H1 (cell line): Measurements from ENCODE around the gene GSG1L. TPM values are rescaled to one million over a fixed set of nuclear protein-coding genes. Genes with fewer than 3 reads are reported as not detected.

ENCODE experiments used
- CTCF ChIA-PET: fragments of 300-600 bp; sonication (Branson Sonifier 250); formaldehyde crosslinking; loops from one replicate; lab custom pipeline; 2021; ENCODE audit not compliant: partially characterized antibody; lab: Charles Lee
- POLR2A ChIA-PET: fragments of 300-600 bp; sonication (Branson Sonifier 250); formaldehyde crosslinking; loops from one replicate; lab custom pipeline; 2021; ENCODE audit warnings: inconsistent platforms; ENCODE audit not compliant: partially characterized antibody; lab: Charles Lee
- DNase-seq, 2 experiments: peaks; one replicate each; pipeline versions ENCODE4 v3.0.0 to v3.0.0-alpha.2; 2010 to 2022; ENCODE audit warnings: low spot score in 2 of 2, low read depth in 1 of 2, mixed read lengths in 1 of 2
- FAIRE-seq: peaks from 2 replicates; lab custom pipeline; 2011; peaks lifted over from hg19 to GRCh38; lab: Jason Lieb, UNC
- H2AFZ ChIP-seq: 2 replicates; pipeline ENCODE4 v1.8.1; 2012; ENCODE audit warnings: low read length, inconsistent platforms
- H2AK5ac ChIP-seq: 2 replicates; pipeline ENCODE4 v1.6.1; 2013; ENCODE audit warnings: low read depth, low read length
- H2BK120ac ChIP-seq: replicated peaks from 2 replicates; pipeline ENCODE3; 2013; ENCODE audit warnings: low read depth, low read length, inconsistent platforms
- H2BK12ac ChIP-seq: 2 replicates; pipeline ENCODE4 v1.6.1; 2013; ENCODE audit warnings: low read depth, low read length
- H2BK15ac ChIP-seq: 2 replicates; pipeline ENCODE4 v1.6.1; 2013; ENCODE audit warnings: low read length
- H2BK20ac ChIP-seq: 2 replicates; pipeline ENCODE4 v1.6.1; 2013; ENCODE audit warnings: low read length
- H2BK5ac ChIP-seq: 2 replicates; pipeline ENCODE4 v1.6.1; 2013; ENCODE audit warnings: low read depth, low read length
- H3K14ac ChIP-seq: 2 replicates; pipeline ENCODE4 v1.6.1; 2013; ENCODE audit warnings: inconsistent platforms; ENCODE audit not compliant: insufficient read length
- H3K18ac ChIP-seq: 2 replicates; pipeline ENCODE4 v1.6.1; 2013; ENCODE audit warnings: low read length; ENCODE audit errors: extremely low read depth
- H3K23ac ChIP-seq: 2 replicates; pipeline ENCODE4 v1.6.1; 2013; ENCODE audit warnings: inconsistent platforms; ENCODE audit not compliant: insufficient read length
- H3K23me2 ChIP-seq: 2 replicates; pipeline ENCODE4 v1.6.1; 2013; ENCODE audit warnings: low read depth, low read length
- H3K27ac ChIP-seq: 2 replicates; pipeline ENCODE4 v1.6.1; 2011; ENCODE audit warnings: low read depth, low read length, inconsistent platforms
- H3K27me3 ChIP-seq, 4 experiments: replicated peaks in 1 of 4; 1 replicate in 1 of 4; 2 replicates in 3 of 4; pipeline versions ENCODE4 v1.6.1 to v1.8.1; 2011 to 2013; ENCODE audit warnings: low read length in 3 of 4, mild to moderate bottlenecking in 3 of 4, inconsistent platforms in 2 of 4, mixed read lengths in 2 of 4, moderate library complexity in 1 of 4; ENCODE audit not compliant: control insufficient read depth in 3 of 4, insufficient read depth in 3 of 4; ENCODE audit errors: extremely low read depth in 1 of 4
- H3K36me3 ChIP-seq, 4 experiments: 2 replicates each; pipeline versions ENCODE4 v1.6.1 to v1.8.1; 2011 to 2013; ENCODE audit warnings: mild to moderate bottlenecking in 4 of 4, low read length in 3 of 4, moderate library complexity in 2 of 4, control low read depth in 1 of 4, inconsistent platforms in 1 of 4; ENCODE audit not compliant: insufficient read depth in 4 of 4, control insufficient read depth in 2 of 4
- H3K4ac ChIP-seq: replicated peaks from 2 replicates; pipeline ENCODE3; 2013; ENCODE audit warnings: low read length, low read depth, mixed read lengths, inconsistent platforms; ENCODE audit not compliant: insufficient read length
- H3K4me1 ChIP-seq, 4 experiments: replicated peaks in 1 of 4; 1 replicate in 1 of 4; 2 replicates in 3 of 4; pipeline versions ENCODE4 v1.6.1 to v1.8.1; 2011 to 2013; ENCODE audit warnings: low read length in 3 of 4, inconsistent platforms in 2 of 4, mixed read lengths in 1 of 4; ENCODE audit not compliant: insufficient read depth in 4 of 4, control insufficient read depth in 3 of 4
- H3K4me2 ChIP-seq, 2 experiments: 2 replicates each; pipeline versions ENCODE4 v1.6.1 to v1.8.1; 2011 to 2013; ENCODE audit warnings: low read depth in 2 of 2, low read length in 2 of 2, control low read depth in 1 of 2, inconsistent platforms in 1 of 2, mild to moderate bottlenecking in 1 of 2; ENCODE audit not compliant: insufficient read depth in 1 of 2
- H3K4me3 ChIP-seq, 4 experiments: fragments of 200-600, 300-600 bp in 1 of 4; sonication (generic), shearing (Covaris generic), sonication (Bioruptor Twin) in 1 of 4; 2 replicates each; pipeline versions ENCODE4 v1.5.1 to v1.8.1; 2011 to 2016; ENCODE audit warnings: low read length in 4 of 4, low read depth in 3 of 4, control low read depth in 2 of 4, inconsistent platforms in 2 of 4, mild to moderate bottlenecking in 2 of 4, mixed read lengths in 1 of 4, moderate library complexity in 1 of 4; ENCODE audit not compliant: insufficient read depth in 2 of 4; ENCODE audit errors: extremely low read depth in 1 of 4
- H3K56ac ChIP-seq: replicated peaks from 2 replicates; pipeline ENCODE3; 2013; ENCODE audit warnings: low read depth, mild to moderate bottlenecking, mixed read lengths, low read length, inconsistent platforms; ENCODE audit not compliant: insufficient read length
- H3K79me1 ChIP-seq: 2 replicates; pipeline ENCODE4 v1.6.1; 2013; ENCODE audit warnings: low read depth, low read length, control low read depth
- H3K79me2 ChIP-seq, 2 experiments: 2 replicates each; pipeline versions ENCODE4 v1.6.1 to v1.8.1; 2012 to 2013; ENCODE audit warnings: low read length in 2 of 2, mild to moderate bottlenecking in 2 of 2, inconsistent platforms in 1 of 2; ENCODE audit not compliant: insufficient read depth in 2 of 2, control insufficient read depth in 1 of 2
- H3K9ac ChIP-seq, 4 experiments: replicated peaks in 1 of 4; 1 replicate in 1 of 4; 2 replicates in 3 of 4; pipeline versions ENCODE4 v1.6.1 to v1.8.1; 2011 to 2013; ENCODE audit warnings: low read depth in 3 of 4, low read length in 3 of 4, control low read depth in 2 of 4, mild to moderate bottlenecking in 2 of 4, moderate library complexity in 2 of 4, inconsistent platforms in 1 of 4; ENCODE audit errors: extremely low read depth in 1 of 4
- H3K9me3 ChIP-seq, 2 experiments: 2 replicates each; pipeline versions ENCODE4 v1.6.1 to v1.8.1; 2012 to 2013; ENCODE audit warnings: mild to moderate bottlenecking in 2 of 2, moderate library complexity in 2 of 2, control low read depth in 1 of 2, inconsistent platforms in 1 of 2, low read depth in 1 of 2, low read length in 1 of 2, mixed read lengths in 1 of 2; ENCODE audit not compliant: insufficient read depth in 2 of 2
- H4K20me1 ChIP-seq, 2 experiments: replicated peaks in 1 of 2; 2 replicates each; pipeline versions ENCODE3 to v1.8.1; 2011 to 2013; ENCODE audit warnings: inconsistent platforms in 2 of 2, low read length in 2 of 2, mild to moderate bottlenecking in 1 of 2; ENCODE audit not compliant: insufficient read depth in 2 of 2, control insufficient read depth in 1 of 2
- H4K5ac ChIP-seq: 2 replicates; pipeline ENCODE4 v1.6.1; 2013; ENCODE audit warnings: low read length, low read depth, mixed read lengths, inconsistent platforms; ENCODE audit not compliant: insufficient read length
- H4K8ac ChIP-seq: 2 replicates; pipeline ENCODE4 v1.8.0; 2013; ENCODE audit warnings: mild to moderate bottlenecking, moderate library complexity, low read length, inconsistent platforms; ENCODE audit not compliant: insufficient read depth; ENCODE audit errors: extremely low read depth
- H4K91ac ChIP-seq: replicated peaks from 2 replicates; pipeline ENCODE3; 2013; ENCODE audit warnings: low read length, mixed read lengths, inconsistent platforms; ENCODE audit not compliant: insufficient read length
- ATF3 ChIP-seq: IDR thresholded peaks from 2 replicates; pipeline ENCODE4 v1.6.1; 2011; ENCODE audit warnings: low read depth, mild to moderate bottlenecking, low read length; ENCODE audit not compliant: insufficient read depth
- BRCA1 ChIP-seq: IDR thresholded peaks from 2 replicates; pipeline ENCODE4 v1.6.1; 2012; ENCODE audit warnings: low read depth, low read length, improper control_type of control experiment
- CBX5 ChIP-seq: fragments of 300-800, 300-1000 bp; sonication (generic); IDR thresholded peaks from 2 replicates; pipeline ENCODE4 v1.7.1; 2016; ENCODE audit warnings: antibody characterized with exemption, low read length, low read depth
- EGR1 ChIP-seq: IDR thresholded peaks from 2 replicates; pipeline ENCODE4 v1.6.1; 2011; ENCODE audit warnings: low read depth, low read length, borderline replicate concordance
- HDAC6 ChIP-seq: IDR thresholded peaks from one replicate; pipeline ENCODE4 v1.7.1; 2012; ENCODE audit warnings: low read depth, mild to moderate bottlenecking, inconsistent platforms, low read length, moderate library complexity
- MAFK ChIP-seq: IDR thresholded peaks from 2 replicates; pipeline ENCODE4 v1.6.1; 2012; ENCODE audit warnings: low read depth, mild to moderate bottlenecking, improper control_type of control experiment, low read length
- NANOG ChIP-seq: IDR thresholded peaks from 2 replicates; pipeline ENCODE4 v1.6.1; 2011; ENCODE audit warnings: low read length, low read depth, mild to moderate bottlenecking, inconsistent platforms; ENCODE audit not compliant: insufficient read depth, poor library complexity, severe bottlenecking
- SRF ChIP-seq: IDR thresholded peaks from 2 replicates; pipeline ENCODE4 v1.6.1; 2011; ENCODE audit warnings: mild to moderate bottlenecking, low read depth, low read length, moderate library complexity
- TBP ChIP-seq: IDR thresholded peaks from 2 replicates; pipeline ENCODE4 v1.6.1; 2011; ENCODE audit warnings: low read depth, low read length, improper control_type of control experiment
- TCF12 ChIP-seq: IDR thresholded peaks from 2 replicates; pipeline ENCODE4 v1.6.1; 2011; ENCODE audit warnings: low read depth, mild to moderate bottlenecking, low read length
- WGBS, 2 experiments: shearing (Covaris generic) in 1 of 2; methylation state at CpG; one replicate each; pipeline versions ENCODE4 v1.1.6 to v1.1.7; 2013 to 2015; ENCODE audit warnings: low lambda C conversion rate in 2 of 2, mixed read lengths in 2 of 2, inconsistent platforms in 1 of 2, low coverage in 1 of 2, missing lambda C conversion rate in 1 of 2; ENCODE audit not compliant: insufficient replicate concordance in 2 of 2, insufficient coverage in 1 of 2, insufficient read length in 1 of 2; ENCODE audit errors: extremely low coverage in 1 of 2, missing lambda C conversion rate in 1 of 2; 5-methylcytosine and 5-hydroxymethylcytosine counted together
- polyA plus RNA-seq, 7 experiments: library from polyadenylated mRNA; depleted of rRNA in 3 of 7; stranded (reverse) in 5 of 7; unstranded in 2 of 7; fragments of >200 nt in 5 of 7; fragments of 200-250 nt in 2 of 7; gene quantifications; 1 replicate in 5 of 7; 2 replicates in 1 of 7; 4 replicates in 1 of 7; pipeline versions ENCODE4 v1.2.1 to v1.2.3, GENCODE V29; 2011 to 2013; ENCODE audit warnings: missing spikeins in 2 of 7, mixed read lengths in 2 of 7
- total RNA-seq: library from RNA; stranded (reverse); fragmentation: NEBNext Ultra II Directional; extraction: Animal tissue kit (Norgen Biotek cat#: 25700); gene quantifications from 2 replicates; pipeline ENCODE4 v1.2.1, GENCODE V29; 2021

The GSG1L gene
- total and polyA plus RNA-seq, 2 of the 8 experiments (the other 6 are each of a cell fraction or from before 2014, with no cell fraction given): 0.71 to 1.1 TPM

GRCh38 chr16:27976990-27977389 lies 86.5 kb downstream of the GSG1L start:
- H3K27me3 ChIP-seq: no peaks in the 10 kb centered on the region; a peak in 2 of 7 replicates
- no peak overlapping the region for H3K27ac ChIP-seq
- no peak overlapping the region for H2BK12ac ChIP-seq
- no peak overlapping the region for H2BK5ac ChIP-seq
- no peaks in the 10 kb centered on the region for H3K9me3 ChIP-seq
- 93% methylated on average over 9 of the region's 9 CpGs; no CpG with 5 or more reads in 1 of the 2 experiments for WGBS, 2 experiments
- H3K4ac ChIP-seq: no peak overlapping the region
- H2AK5ac ChIP-seq: no peak overlapping the region
- H4K8ac ChIP-seq: no peak overlapping the region
- no peak overlapping the region for H3K23ac ChIP-seq
- FAIRE-seq (no peak), DNase-seq (no peak)
- no peak overlapping the region for H2BK120ac ChIP-seq
- POLR2A ChIA-PET: no interaction called here
- H3K56ac ChIP-seq: no peak overlapping the region
- H3K18ac ChIP-seq: no peak overlapping the region
- no peak overlapping the region for H4K91ac ChIP-seq
- no peak overlapping the region for H3K4me2 ChIP-seq
- CTCF ChIA-PET: interaction anchor here (0.6 to 1.5 kb wide), 3 partner anchors 23 to 136 kb away, joined by 3 to 6 read pairs (median 3); no protein-coding TSS in a partner anchor
- no peak overlapping the region for H3K14ac ChIP-seq
- no peaks in the 10 kb centered on the region for H4K20me1 ChIP-seq
- H3K9ac ChIP-seq: no peak overlapping the region
- H2BK20ac ChIP-seq: no peak overlapping the region
- no peaks in the 10 kb centered on the region for H3K79me1 ChIP-seq
- no peak overlapping the region for H3K4me3 ChIP-seq
- TF ChIP-seq BRCA1 (no peak), EGR1 (no peak), ATF3 (no peak), SRF (no peak), CBX5 (no peak), TCF12 (no peak), HDAC6 (no peak), NANOG (no peak), TBP (no peak), MAFK (no peak)
- TF ChIP-seq, all 59 proteins: peak for 0
- Histone ChIP-seq H3K4me1 (no peaks in the 10 kb centered on the region), H3K36me3 (no peaks in the 10 kb centered on the region), H3K23me2 (no peaks in the 10 kb centered on the region), H3K79me2 (no peaks in the 10 kb centered on the region), H2BK15ac (no peak overlapping the region), H4K5ac (no peak overlapping the region), H2AFZ (no peak overlapping the region)
